AG09319 (cell line): ENCODE measurements around the gene TMEM63C.

Experiments
- DNase-seq: peaks from one replicate; pipeline ENCODE4 v3.0.0-alpha.2; 2010; ENCODE audit warnings: low read depth; ENCODE audit errors: extremely low read depth
- CTCF ChIP-seq: IDR thresholded peaks from 2 replicates; pipeline ENCODE4 v1.5.1; 2011; ENCODE audit warnings: low read depth, mild to moderate bottlenecking, inconsistent platforms, low read length, moderate library complexity

The TMEM63C gene

GRCh38 chr14:77140359-77141213, 41.0 kb upstream of the TMEM63C start:
- no peak for DNase-seq
- TF ChIP-seq CTCF: no peak

GRCh38 chr14:77141214-77142004, 40.2 kb upstream of the TMEM63C start, which contains the start of gene ZDHHC22:
Gene ZDHHC22, minus strand, starts transcription at chr14:77141791. Its CDS starts 2,053 bp downstream, at chr14:77139738.
- no peak for DNase-seq
- TF ChIP-seq CTCF: peak; percentile 16

GRCh38 chr14:77142005-77142800, 39.4 kb upstream of the TMEM63C start:
- no peak for TF ChIP-seq CTCF
- no peak for DNase-seq

GRCh38 chr14:77143071-77143470, 38.5 kb upstream of the TMEM63C start:
- TF ChIP-seq CTCF: no peak
- no peak for DNase-seq

GRCh38 chr14:77144412-77145115, 37.0 kb upstream of the TMEM63C start:
- no peak for DNase-seq
- no peak for TF ChIP-seq CTCF

GRCh38 chr14:77145975-77146740, 35.4 kb upstream of the TMEM63C start:
- no peak for DNase-seq
- TF ChIP-seq CTCF: no peak
